ENCODE measurements around the gene ZSCAN22. TPM values are rescaled to one million over a fixed set of nuclear protein-coding genes. Genes with fewer than 3 reads are reported as not detected.

The ZSCAN22 gene
- total RNA-seq, 1 experiment from 2014 or later, result 4.6 TPM

- intact Hi-C loops (cut with micrococcal nuclease), result no loop called here
- Histone ChIP-seq H2AFZ (ENCODE audit: low read depth, low read length, poor library complexity, severe bottlenecking) (no peak overlapping the region), H3K4me1 (ENCODE audit: control insufficient read depth in 1 of 2, insufficient read depth in 2 of 2, low read length in 2 of 2) (peaks cover 8 to 14% of the 10 kb centered on the region in 2 experiments; a peak in 3 of 4 replicates), H3K27ac (ENCODE audit: low read depth, low read length) (no peak overlapping the region), H3K4me2 (ENCODE audit: low read length) (no peak overlapping the region), H3K9me2 (ENCODE audit: insufficient read depth) (no peaks in the 10 kb centered on the region), H3K79me2 (ENCODE audit: insufficient read depth, low read length) (peaks cover 17% of the 10 kb centered on the region), H4K20me1 (ENCODE audit: insufficient read depth) (no peaks in the 10 kb centered on the region), H3K9ac (ENCODE audit: low read length) (no peak overlapping the region), H3K36me3 (ENCODE audit: control insufficient read depth in 1 of 2, insufficient read depth in 2 of 2, low read length in 2 of 2) (peaks cover 0 to 7% of the 10 kb centered on the region in 2 experiments; a peak in 1 of 4 replicates), H3K9me3 (ENCODE audit: control insufficient read depth in 1 of 2, insufficient read depth in 1 of 2, low read depth in 1 of 2, low read length in 2 of 2) (no peaks in the 10 kb centered on the region), H3K4me3 (replicated peaks in 1 of 2; ENCODE audit: low read depth in 1 of 2, low read length in 2 of 2) (no peak overlapping the region), H3K27me3 (ENCODE audit: insufficient read depth, low read length) (no peaks in the 10 kb centered on the region)
- CTCF ChIA-PET, result no interaction called here
- ATAC-seq, result no peak
- no peak for DNase-seq (ENCODE audit: low read depth, low spot score)
- no peak for TF ChIP-seq CTCF (IDR thresholded peaks at IDR 0.05 in 2 of 3, conservative IDR thresholded peaks at IDR 0.05 in 1 of 3; ENCODE audit: borderline replicate concordance in 1 of 3, insufficient read depth in 1 of 3, low read depth in 2 of 3, low read length in 2 of 3)
- no peak for TF ChIP-seq YY1 (IDR thresholded peaks at IDR 0.05; ENCODE audit: extremely low read depth, insufficient replicate concordance, low read depth, low read length)
- TF ChIP-seq EGR1 (IDR thresholded peaks at IDR 0.05; ENCODE audit: low read depth), result no peak
- no peak for TF ChIP-seq REST (IDR thresholded peaks at IDR 0.05; ENCODE audit: low read depth)
- no peak for TF ChIP-seq SRF (IDR thresholded peaks at IDR 0.05; ENCODE audit: low read depth)
- TF ChIP-seq POLR2A (IDR thresholded peaks at IDR 0.05; ENCODE audit: borderline replicate concordance, extremely low read depth, insufficient read depth, insufficient read length), result no peak
- TF ChIP-seq, protein P1, sequence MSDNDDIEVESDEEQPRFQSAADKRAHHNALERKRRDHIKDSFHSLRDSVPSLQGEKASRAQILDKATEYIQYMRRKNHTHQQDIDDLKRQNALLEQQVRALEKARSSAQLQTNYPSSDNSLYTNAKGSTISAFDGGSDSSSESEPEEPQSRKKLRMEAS (IDR thresholded peaks at IDR 0.05), result no peak
- no peak for TF ChIP-seq TCF7L2 (IDR thresholded peaks at IDR 0.05; ENCODE audit: borderline replicate concordance, extremely low read depth, insufficient read depth, insufficient read length)
- no peak for TF ChIP-seq EZH2phosphoT487 (IDR thresholded peaks at IDR 0.05; ENCODE audit: borderline replicate concordance)
- TF ChIP-seq RAD21 (IDR thresholded peaks at IDR 0.05; ENCODE audit: low read depth), result no peak
- TF ChIP-seq ATF3 (IDR thresholded peaks at IDR 0.05), result no peak
- TF ChIP-seq POLR2AphosphoS5 (IDR thresholded peaks at IDR 0.05; ENCODE audit: low read depth, low read length), result no peak
- TF ChIP-seq SP1 (IDR thresholded peaks at IDR 0.05; ENCODE audit: low read depth), result no peak
- TF ChIP-seq JUND (IDR thresholded peaks at IDR 0.05), result no peak
- no peak for TF ChIP-seq FOSL1 (IDR thresholded peaks at IDR 0.05; ENCODE audit: low read depth)
- TF ChIP-seq CEBPB (IDR thresholded peaks at IDR 0.05; ENCODE audit: low read depth), result no peak
- TF ChIP-seq ELF1 (IDR thresholded peaks at IDR 0.05; ENCODE audit: borderline replicate concordance, low read depth), result no peak
- TF ChIP-seq, protein P2, sequence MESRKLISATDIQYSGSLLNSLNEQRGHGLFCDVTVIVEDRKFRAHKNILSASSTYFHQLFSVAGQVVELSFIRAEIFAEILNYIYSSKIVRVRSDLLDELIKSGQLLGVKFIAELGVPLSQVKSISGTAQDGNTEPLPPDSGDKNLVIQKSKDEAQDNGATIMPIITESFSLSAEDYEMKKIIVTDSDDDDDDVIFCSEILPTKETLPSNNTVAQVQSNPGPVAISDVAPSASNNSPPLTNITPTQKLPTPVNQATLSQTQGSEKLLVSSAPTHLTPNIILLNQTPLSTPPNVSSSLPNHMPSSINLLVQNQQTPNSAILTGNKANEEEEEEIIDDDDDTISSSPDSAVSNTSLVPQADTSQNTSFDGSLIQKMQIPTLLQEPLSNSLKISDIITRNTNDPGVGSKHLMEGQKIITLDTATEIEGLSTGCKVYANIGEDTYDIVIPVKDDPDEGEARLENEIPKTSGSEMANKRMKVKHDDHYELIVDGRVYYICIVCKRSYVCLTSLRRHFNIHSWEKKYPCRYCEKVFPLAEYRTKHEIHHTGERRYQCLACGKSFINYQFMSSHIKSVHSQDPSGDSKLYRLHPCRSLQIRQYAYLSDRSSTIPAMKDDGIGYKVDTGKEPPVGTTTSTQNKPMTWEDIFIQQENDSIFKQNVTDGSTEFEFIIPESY (IDR thresholded peaks at IDR 0.05; ENCODE audit: extremely low read depth, insufficient replicate concordance, low read length), result no peak
- TF ChIP-seq ZFX (IDR thresholded peaks at IDR 0.05), result no peak
- BruUV-seq (replicated peaks), result no TSS peak
- POLR2A ChIA-PET, result interaction anchor here (2.2 kb wide), 1 partner anchor 30 kb away, joined by 5 read pairs; the partner anchor contains the start of gene ZNF497
- RAD21 ChIA-PET (ENCODE audit: low non-redundant PET in 1 of 2, low total read pairs in 2 of 2, uncharacterized antibody in 2 of 2, unreplicated experiment in 2 of 2), result no interaction called here
These were observed 5.9 kb downstream of the ZSCAN22 start for GRCh38 chr19:58332697-58333096.
